Retinal pigment epithelial cell (primary cell): ENCODE measurements around the gene SCN5A.

ENCODE experiments used
- DNase-seq: peaks from one replicate; pipeline ENCODE4 v3.0.0-alpha.2; 2010; ENCODE audit warnings: low read depth
- H3K4me3 ChIP-seq: 2 replicates; pipeline ENCODE4 v1.5.1; 2011; ENCODE audit warnings: mild to moderate bottlenecking, low read length, control low read depth, moderate library complexity
- TF ChIP-seq, protein P1 (sequence below): conservative IDR thresholded peaks from 2 replicates; pipeline ENCODE4 v1.5.1; 2011; ENCODE audit warnings: low read depth, low read length, control low read depth, inconsistent platforms

SCN5A gene

DNA sequence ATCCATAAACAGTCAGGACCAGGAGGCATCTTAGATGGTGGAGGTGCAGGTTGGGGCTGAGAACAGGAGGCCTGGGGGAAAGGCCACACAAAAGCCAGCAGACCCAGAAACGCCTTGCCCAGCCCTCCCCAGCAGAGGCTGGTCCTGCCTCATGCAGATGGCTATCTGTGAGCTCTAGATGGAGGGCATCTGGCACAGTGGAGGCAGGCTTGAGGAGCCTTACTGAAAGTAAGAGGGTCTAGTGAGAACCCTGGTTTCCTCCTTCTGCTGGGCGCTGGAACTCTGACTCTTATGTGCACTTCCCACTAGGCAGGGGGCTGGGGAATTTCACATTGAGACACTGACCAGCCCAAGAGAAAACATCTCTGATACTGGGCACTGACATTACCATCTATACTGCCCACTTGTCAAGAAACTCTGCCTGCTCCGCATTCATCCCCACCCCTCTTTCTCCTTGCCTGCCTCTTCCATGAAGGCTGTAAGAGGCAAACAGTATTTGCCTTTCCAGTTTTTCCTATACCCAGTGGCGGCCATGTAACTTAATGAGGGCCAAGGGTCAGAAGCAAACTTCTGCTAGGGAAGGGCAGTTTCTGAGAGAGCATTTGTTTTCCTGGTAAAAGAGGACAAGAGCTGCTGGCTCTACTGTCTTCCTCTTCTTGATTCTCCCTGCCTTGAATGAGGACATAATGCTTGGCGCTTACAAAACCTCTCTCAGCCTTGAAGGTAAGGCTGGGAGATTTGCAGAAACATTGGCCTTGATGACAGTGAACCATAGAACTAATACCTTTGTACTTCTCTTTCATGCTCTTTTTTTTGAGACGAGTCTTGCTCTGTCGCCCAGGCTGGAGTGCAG is 4.4 kb upstream of the SCN5A start:
- TF ChIP-seq, protein P1, sequence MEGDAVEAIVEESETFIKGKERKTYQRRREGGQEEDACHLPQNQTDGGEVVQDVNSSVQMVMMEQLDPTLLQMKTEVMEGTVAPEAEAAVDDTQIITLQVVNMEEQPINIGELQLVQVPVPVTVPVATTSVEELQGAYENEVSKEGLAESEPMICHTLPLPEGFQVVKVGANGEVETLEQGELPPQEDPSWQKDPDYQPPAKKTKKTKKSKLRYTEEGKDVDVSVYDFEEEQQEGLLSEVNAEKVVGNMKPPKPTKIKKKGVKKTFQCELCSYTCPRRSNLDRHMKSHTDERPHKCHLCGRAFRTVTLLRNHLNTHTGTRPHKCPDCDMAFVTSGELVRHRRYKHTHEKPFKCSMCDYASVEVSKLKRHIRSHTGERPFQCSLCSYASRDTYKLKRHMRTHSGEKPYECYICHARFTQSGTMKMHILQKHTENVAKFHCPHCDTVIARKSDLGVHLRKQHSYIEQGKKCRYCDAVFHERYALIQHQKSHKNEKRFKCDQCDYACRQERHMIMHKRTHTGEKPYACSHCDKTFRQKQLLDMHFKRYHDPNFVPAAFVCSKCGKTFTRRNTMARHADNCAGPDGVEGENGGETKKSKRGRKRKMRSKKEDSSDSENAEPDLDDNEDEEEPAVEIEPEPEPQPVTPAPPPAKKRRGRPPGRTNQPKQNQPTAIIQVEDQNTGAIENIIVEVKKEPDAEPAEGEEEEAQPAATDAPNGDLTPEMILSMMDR = no peak
- DNase-seq = no peak
- no peak overlapping the region for H3K4me3 ChIP-seq

DNA sequence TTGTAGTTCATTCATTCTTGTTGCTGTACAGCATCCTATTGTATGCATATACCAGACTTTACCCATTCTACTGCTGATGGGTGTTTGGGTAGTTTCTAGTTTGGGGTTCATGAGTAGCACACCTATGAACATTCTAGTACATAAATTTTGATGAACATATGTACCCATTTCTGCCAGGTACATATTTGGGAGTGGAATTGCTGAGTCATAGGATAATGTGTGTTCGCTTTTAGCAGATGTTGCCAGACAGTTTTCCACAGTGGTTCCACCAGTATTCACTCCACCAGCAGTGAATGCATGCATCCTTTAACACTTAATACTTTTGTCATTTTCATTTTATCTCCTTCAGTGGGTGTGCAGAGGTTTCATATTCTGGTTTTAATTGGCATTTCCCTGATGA is 3.4 kb upstream of the SCN5A start:
- DNase-seq = no peak
- H3K4me3 ChIP-seq = no peak overlapping the region
- TF ChIP-seq, protein P1 = no peak

DNA sequence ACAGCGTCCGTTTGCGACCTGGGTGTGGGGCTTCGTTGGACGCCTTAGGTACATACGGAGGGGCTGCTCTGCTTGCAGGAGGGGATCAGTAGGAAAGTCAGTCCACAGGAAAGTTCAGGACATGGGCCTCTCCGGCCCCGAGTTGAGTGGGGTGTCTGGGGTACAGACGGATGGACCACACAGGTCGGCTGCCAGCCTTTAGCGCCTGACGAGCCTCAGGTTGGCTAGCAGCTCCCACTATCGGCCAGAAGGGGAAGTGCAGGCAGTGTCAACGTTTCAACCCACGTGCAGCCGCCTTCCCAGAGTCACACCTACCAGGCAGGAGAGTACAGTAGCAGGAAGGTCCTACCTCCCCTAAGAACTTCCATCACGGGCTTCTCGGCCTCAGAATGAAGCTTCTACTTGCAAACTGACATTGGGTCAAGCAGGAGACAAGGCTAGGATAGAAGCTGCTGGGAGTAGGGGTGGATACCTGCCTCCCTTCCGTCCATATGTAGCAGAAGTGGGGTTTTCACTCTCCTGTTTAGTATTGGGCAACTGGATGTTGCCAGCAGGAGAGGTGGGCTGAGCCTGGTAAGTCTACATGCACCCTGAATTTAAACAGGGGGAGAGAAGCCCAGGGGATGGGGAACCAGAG is 1.8 kb upstream of the SCN5A start:
- no peak for DNase-seq
- peak overlapping the region; percentile 14 for H3K4me3 ChIP-seq
- TF ChIP-seq, protein P1 = peak; percentile 100

DNA sequence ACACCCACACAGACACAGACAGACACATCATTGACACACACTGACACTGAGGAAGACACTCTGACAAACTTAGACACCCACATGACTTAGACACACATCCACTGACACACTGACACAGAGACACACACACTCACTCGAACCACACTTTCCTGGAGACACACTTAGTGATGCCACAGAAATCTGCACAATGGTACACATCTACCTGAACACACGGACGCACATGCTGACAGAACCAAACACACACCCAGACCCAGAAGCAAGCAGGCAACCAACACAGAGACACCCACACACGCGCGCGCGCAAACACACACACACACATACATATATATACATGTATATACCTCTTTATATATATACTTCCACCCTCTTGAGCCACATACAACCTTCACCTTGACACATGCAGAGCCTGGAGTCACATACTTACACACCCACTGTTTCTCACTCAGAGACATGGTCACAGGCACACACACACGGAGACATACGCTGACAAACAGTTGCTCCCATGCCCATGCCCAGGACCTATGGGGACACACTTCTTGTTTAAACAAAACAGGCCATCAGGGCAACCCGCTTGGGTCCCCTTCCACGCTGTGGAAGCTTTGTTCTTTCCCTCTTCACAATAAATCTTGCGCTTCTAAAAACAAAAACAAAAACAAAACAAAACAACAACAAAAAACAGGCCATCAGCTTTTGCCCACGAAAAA is 913 bp upstream of the SCN5A start:
- H3K4me3 ChIP-seq = no peak overlapping the region
- TF ChIP-seq, protein P1 = no peak

DNA sequence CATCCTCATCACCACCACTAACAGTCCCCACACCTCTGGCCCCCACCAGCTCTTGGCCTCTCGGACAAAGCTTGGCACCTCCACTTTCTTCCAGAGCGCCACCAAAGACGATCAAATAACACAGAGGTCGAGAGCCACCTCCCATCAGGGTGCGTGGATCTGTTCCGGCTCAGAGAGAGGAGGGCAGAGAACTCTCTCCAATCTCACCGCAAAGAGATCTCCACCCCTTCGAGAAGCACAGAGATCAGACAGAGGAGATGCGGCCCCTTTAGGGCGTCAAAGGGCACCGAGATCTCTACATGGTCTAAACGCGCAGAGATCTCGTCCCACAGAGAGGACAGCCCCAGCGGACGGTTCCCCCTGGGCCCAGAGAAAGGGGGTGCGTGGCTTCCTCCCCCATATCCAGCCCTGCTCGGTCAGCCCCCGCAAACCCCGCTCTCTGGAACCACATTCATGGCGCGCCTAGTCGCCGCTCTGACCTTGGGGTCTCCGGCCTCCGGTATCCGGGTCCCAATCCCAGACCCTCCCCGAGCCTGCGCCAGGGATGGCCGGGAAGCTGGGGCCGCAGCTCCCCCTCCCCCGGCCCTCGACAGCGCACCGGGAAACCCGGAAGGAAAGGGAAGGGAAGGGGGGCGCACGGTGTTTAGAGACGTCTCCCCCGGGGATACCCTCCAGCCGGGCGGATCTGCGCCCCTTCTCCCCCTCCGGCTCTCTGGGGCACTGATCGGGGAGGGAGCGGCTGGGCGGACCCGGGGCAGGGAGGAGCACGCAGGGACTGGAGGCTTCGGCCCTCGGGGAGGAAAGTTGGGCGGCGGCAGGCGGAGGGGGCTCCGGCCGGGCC is 608 bp downstream of the SCN5A start:
- TF ChIP-seq, protein P1 = no peak
- no peak for DNase-seq
- peak overlapping the region; percentile 66 for H3K4me3 ChIP-seq

More for the DNA sequence above, 913 bp upstream of the SCN5A start:
- DNase-seq = no peak

DNA sequence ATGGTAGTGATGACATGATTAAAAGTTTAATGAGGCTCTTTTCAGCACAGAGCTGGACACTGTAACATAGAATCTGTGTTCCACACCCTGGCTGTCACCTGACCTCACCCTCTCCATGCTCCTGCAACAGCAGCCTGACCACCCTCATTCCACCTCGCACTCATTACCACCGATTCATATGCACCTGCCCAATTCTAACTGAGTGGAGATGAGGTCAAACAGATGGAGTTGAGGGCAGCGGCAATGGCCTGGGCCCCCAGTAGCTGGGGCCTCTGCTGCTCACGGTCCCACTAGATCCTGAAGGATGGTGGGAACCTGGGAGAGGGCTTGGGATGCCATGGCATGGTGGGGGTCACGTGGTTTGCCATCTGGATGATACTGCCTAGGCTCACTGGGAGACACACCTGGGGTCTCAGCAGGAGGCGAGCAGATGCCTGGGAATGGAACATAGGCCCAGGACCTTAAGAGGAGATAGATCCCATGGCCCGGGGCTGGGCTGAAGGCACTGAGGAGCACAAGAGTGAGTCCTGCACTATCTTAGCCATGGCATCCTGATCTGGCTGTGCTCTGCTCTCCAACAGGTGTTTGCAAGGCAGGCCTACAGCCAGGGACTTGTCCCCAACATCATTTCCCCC is 1.3 kb downstream of the SCN5A start:
- TF ChIP-seq, protein P1 = no peak
- no peak for DNase-seq
- peak overlapping the region; percentile 66 for H3K4me3 ChIP-seq
